ENCODE results near the gene KAZALD1. TPM values are rescaled to one million over a fixed set of nuclear protein-coding genes. Genes with fewer than 3 reads are reported as not detected.

The KAZALD1 gene
- polyA plus RNA-seq, 1 of the 3 experiments (the other 2 are of a cell fraction), result 3.0 TPM

DNA sequence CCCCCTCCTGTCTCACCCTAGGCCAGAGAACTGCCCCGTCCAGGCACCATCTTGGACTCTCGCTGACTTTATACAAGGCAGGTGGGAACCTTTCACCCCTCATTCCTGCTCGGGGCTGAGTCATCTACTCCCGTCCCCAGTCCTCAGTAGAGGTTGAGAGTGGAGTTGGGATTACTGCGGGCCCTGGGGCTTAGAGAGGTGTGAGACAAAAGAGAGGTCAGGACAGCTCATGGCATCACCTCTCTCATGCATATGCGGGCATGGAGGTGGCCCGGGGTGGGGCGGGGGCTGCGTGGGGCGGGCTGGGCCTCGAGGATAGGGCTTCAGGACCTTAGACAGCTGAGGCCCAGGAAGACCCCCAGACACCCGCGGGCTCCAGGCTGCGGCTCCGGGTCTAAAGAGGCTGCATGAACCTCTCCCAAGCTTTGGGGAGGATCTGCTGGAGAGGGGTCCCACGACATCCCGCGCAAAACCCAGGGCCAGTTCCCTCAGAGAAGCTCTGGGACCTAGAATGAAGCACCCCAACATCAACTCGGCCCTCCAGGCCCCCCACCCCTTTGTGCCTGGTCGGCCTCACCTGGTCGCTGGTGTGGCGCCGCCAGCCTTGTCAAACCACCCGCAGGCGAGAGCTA is 31.2 kb upstream of the KAZALD1 start:
- Histone ChIP-seq H3K36me3 (replicated peaks in 1 of 2; ENCODE audit: control insufficient read depth in 1 of 2, insufficient read depth in 2 of 2, low read length in 1 of 2) (peaks cover 10 to 11% of the 10 kb centered on the region in 2 experiments), H3K4me1 (ENCODE audit: control insufficient read depth in 1 of 2, insufficient read depth in 2 of 2, low read depth in 1 of 2, low read length in 1 of 2) (peaks cover 7 to 43% of the 10 kb centered on the region in 2 experiments; a peak in 2 of 4 replicates), H3K27ac (ENCODE audit: low read depth in 2 of 2, low read length in 1 of 2) (no peak overlapping the region; a peak in 1 of 4 replicates), H3K27me3 (ENCODE audit: insufficient read depth) (no peaks in the 10 kb centered on the region), H3K9me2 (no peaks in the 10 kb centered on the region), H3F3A (replicated peaks; ENCODE audit: insufficient read depth) (peaks cover 18% of the 10 kb centered on the region), H2AFZ (ENCODE audit: low read depth) (peak overlapping the region; percentile 89; the same call in 1 of the 2 replicates), H3K9me3 (no peaks in the 10 kb centered on the region), H4K20me1 (ENCODE audit: insufficient read depth) (peaks cover 29% of the 10 kb centered on the region), H3K4me3 (ENCODE audit: low read depth in 2 of 2, low read length in 1 of 2) (peak overlapping the region; percentile 84 to 98), H3K4me2 (peak overlapping the region; percentile 94), H3K9ac (0 out of 2 replicates have a peak overlapping the region, but pooled peaks have one; percentile 96), H3K79me2 (ENCODE audit: insufficient read depth) (peaks cover 34% of the 10 kb centered on the region)
- DNase-seq, result peak; percentile 53
- TF ChIP-seq TEAD4 (IDR thresholded peaks at IDR 0.05; ENCODE audit: borderline replicate concordance, insufficient read depth) (no peak), FOSL2 (IDR thresholded peaks at IDR 0.05; ENCODE audit: borderline replicate concordance, low read depth) (no peak), ELF1 (IDR thresholded peaks at IDR 0.05) (no peak), RXRA (IDR thresholded peaks at IDR 0.05; ENCODE audit: borderline replicate concordance, low read depth) (no peak)
- TF ChIP-seq, protein P1, sequence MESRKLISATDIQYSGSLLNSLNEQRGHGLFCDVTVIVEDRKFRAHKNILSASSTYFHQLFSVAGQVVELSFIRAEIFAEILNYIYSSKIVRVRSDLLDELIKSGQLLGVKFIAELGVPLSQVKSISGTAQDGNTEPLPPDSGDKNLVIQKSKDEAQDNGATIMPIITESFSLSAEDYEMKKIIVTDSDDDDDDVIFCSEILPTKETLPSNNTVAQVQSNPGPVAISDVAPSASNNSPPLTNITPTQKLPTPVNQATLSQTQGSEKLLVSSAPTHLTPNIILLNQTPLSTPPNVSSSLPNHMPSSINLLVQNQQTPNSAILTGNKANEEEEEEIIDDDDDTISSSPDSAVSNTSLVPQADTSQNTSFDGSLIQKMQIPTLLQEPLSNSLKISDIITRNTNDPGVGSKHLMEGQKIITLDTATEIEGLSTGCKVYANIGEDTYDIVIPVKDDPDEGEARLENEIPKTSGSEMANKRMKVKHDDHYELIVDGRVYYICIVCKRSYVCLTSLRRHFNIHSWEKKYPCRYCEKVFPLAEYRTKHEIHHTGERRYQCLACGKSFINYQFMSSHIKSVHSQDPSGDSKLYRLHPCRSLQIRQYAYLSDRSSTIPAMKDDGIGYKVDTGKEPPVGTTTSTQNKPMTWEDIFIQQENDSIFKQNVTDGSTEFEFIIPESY (IDR thresholded peaks at IDR 0.05; ENCODE audit: borderline replicate concordance, low read depth), result no peak
- WGBS (ENCODE audit: low lambda C conversion rate), result 69% methylated on average over 7 of the region's 25 CpGs
- POLR2A ChIA-PET, result interaction anchor here (1.2 to 2.7 kb wide), 4 partner anchors 12 to 44 kb away, joined by 3 to 16 read pairs (median 6); partner anchors contain the start of genes LZTS2 and MRPL43
- CTCF ChIA-PET, result interaction anchor here (0.7 to 15.0 kb wide), 15 partner anchors 10 to 360 kb away, joined by 3 to 198 read pairs (median 7); partner anchors contain the start of gene LZTS2

DNA sequence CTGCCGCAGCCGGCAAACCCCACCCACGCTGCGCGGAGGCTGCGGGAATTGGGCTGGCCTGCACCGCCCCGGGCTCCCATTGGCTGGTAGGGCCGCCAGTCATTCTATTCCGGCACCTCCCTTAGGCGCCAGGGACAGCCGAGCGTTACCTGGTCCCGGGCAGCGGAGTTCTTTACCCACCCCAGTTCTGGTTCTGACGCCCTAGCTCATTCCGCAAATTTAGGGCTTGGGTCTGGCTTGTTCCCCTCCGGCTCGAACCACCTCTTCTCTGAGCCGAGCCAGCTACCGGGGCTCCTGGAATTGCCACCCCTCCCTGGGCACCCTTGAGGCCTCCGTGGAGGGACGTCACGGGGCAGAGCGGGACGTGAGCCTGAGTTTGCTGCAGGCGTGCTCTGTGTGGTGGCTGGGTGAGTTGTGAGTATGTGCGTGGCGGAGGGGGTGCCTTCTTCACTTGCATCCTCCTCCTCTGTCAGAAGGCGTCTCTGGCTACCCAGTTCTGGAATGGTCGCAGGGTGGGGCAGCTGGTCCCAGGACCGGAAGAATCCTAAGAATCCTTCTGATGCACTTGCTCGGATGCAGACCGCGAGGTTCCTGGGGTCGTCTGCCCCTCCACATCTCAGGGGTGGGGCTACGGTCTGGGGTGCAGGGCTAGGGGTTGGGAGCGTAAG is 30.5 kb upstream of the KAZALD1 start, which contains the start of the genes PDZD7 and SFXN3:
TSS of gene PDZD7 (minus strand) at position 2 of the 668 bp plus-strand sequence. CDS start 910 bp downstream, outside the sequence.
TSS of gene SFXN3 (plus strand) at position 107 of the 668 bp plus-strand sequence. CDS start 3,461 bp downstream, outside the sequence.
- WGBS (ENCODE audit: low lambda C conversion rate), result under 1% methylated on average over 23 of the region's 38 CpGs
- H4K20me1 ChIP-seq (ENCODE audit: insufficient read depth), result peaks cover 32% of the 10 kb centered on the region
- peak within 1 kb of the TSS; percentile 96 for H3K9ac ChIP-seq
- peaks cover 41% of the 10 kb centered on the region for H3K79me2 ChIP-seq (ENCODE audit: insufficient read depth)
- H3K27me3 ChIP-seq (ENCODE audit: insufficient read depth), result no peaks in the 10 kb centered on the region
- CTCF ChIA-PET, result interaction anchor here (0.7 to 15.0 kb wide), 14 partner anchors 10 to 360 kb away, joined by 3 to 198 read pairs (median 8); partner anchors contain the start of gene LZTS2
- H3K36me3 ChIP-seq (replicated peaks in 1 of 2; ENCODE audit: control insufficient read depth in 1 of 2, insufficient read depth in 2 of 2, low read length in 1 of 2), result peaks cover 15 to 18% of the 10 kb centered on the region in 2 experiments
- peak within 1 kb of the TSS; percentile 94 for H3K4me2 ChIP-seq
- H3K9me3 ChIP-seq, result no peaks in the 10 kb centered on the region
- peaks cover 18% of the 10 kb centered on the region for H3F3A ChIP-seq (replicated peaks; ENCODE audit: insufficient read depth)
- DNase-seq, result peak; percentile 97
- H3K27ac ChIP-seq (ENCODE audit: low read depth in 2 of 2, low read length in 1 of 2), result peak within 1 kb of the TSS; percentile 98 to 99
- peaks cover 7 to 43% of the 10 kb centered on the region in 2 experiments; a peak in 2 of 4 replicates for H3K4me1 ChIP-seq (ENCODE audit: control insufficient read depth in 1 of 2, insufficient read depth in 2 of 2, low read depth in 1 of 2, low read length in 1 of 2)
- POLR2A ChIA-PET, result interaction anchor here (1.2 to 2.7 kb wide), 4 partner anchors 12 to 44 kb away, joined by 3 to 16 read pairs (median 6); partner anchors contain the start of genes LZTS2 and MRPL43
- H2AFZ ChIP-seq (ENCODE audit: low read depth), result peak within 1 kb of the TSS; percentile 89
- H3K9me2 ChIP-seq, result no peaks in the 10 kb centered on the region
- peak within 1 kb of the TSS; percentile 84 to 98 for H3K4me3 ChIP-seq (ENCODE audit: low read depth in 2 of 2, low read length in 1 of 2)
- TF ChIP-seq, protein P2, sequence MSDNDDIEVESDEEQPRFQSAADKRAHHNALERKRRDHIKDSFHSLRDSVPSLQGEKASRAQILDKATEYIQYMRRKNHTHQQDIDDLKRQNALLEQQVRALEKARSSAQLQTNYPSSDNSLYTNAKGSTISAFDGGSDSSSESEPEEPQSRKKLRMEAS (IDR thresholded peaks at IDR 0.05; ENCODE audit: low read depth), result peak; percentile 48; the same call in 1 of the 2 replicates
- TF ChIP-seq GATA2 (CRISPR knock-in tag; IDR thresholded peaks at IDR 0.05), result no peak
- no peak for TF ChIP-seq SMC3 (IDR thresholded peaks at IDR 0.05; ENCODE audit: low read depth, low read length)
- TF ChIP-seq NFIC (IDR thresholded peaks at IDR 0.05; ENCODE audit: borderline replicate concordance), result no peak
- no peak for TF ChIP-seq RFX5 (IDR thresholded peaks at IDR 0.05; ENCODE audit: low read length)
- TF ChIP-seq EP300 (IDR thresholded peaks at IDR 0.05; ENCODE audit: borderline replicate concordance in 1 of 2, low read depth in 1 of 2, low read length in 1 of 2), result no peak
- 0 out of 2 replicates have a peak, but pooled peaks have one; percentile 19 for TF ChIP-seq ELF1 (IDR thresholded peaks at IDR 0.05)
- no peak for TF ChIP-seq FOXJ3 (CRISPR knock-in tag; IDR thresholded peaks at IDR 0.05)
- peak; percentile 73 for TF ChIP-seq CHD2 (IDR thresholded peaks at IDR 0.05; ENCODE audit: low read length, partially characterized antibody)
- no peak for TF ChIP-seq RCOR1 (IDR thresholded peaks at IDR 0.05; ENCODE audit: low read length)
- TF ChIP-seq TEAD4 (IDR thresholded peaks at IDR 0.05; ENCODE audit: borderline replicate concordance, insufficient read depth), result no peak
- no peak for TF ChIP-seq RXRA (IDR thresholded peaks at IDR 0.05; ENCODE audit: borderline replicate concordance, low read depth)
- peak; percentile 48; the same call in 1 of the 2 replicates for TF ChIP-seq MXI1 (IDR thresholded peaks at IDR 0.05; ENCODE audit: low read depth, low read length)
- TF ChIP-seq FOXM1 (IDR thresholded peaks at IDR 0.05; ENCODE audit: low read depth), result no peak
- TF ChIP-seq, protein P3, sequence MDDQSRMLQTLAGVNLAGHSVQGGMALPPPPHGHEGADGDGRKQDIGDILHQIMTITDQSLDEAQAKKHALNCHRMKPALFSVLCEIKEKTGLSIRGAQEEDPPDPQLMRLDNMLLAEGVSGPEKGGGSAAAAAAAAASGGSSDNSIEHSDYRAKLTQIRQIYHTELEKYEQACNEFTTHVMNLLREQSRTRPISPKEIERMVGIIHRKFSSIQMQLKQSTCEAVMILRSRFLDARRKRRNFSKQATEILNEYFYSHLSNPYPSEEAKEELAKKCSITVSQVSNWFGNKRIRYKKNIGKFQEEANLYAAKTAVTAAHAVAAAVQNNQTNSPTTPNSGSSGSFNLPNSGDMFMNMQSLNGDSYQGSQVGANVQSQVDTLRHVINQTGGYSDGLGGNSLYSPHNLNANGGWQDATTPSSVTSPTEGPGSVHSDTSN (IDR thresholded peaks at IDR 0.05), result peak; percentile 100
- TF ChIP-seq GABPA (IDR thresholded peaks at IDR 0.05; ENCODE audit: low read depth), result no peak
- TF ChIP-seq NRF1 (IDR thresholded peaks at IDR 0.05; ENCODE audit: low read depth, low read length), result peak; percentile 64
- TF ChIP-seq POLR2AphosphoS5 (IDR thresholded peaks at IDR 0.05; ENCODE audit: low read depth, low read length), result no peak

All from SK-N-SH (cell line).